Measurements from ENCODE around the gene USP20. TPM values are rescaled to one million over a fixed set of nuclear protein-coding genes. Genes with fewer than 3 reads are reported as not detected.

The USP20 gene
- total RNA-seq, 4 donors from 2014 or later: 11.5 to 18.5 (median 15.5) TPM

GRCh38 chr9:129900263-129901027 lies 65.2 kb downstream of the USP20 start:
- no peak for DNase-seq (ENCODE audit: low spot score)
- no peak for TF ChIP-seq CTCF (IDR thresholded peaks at IDR 0.05)
- no peak for ATAC-seq (ENCODE audit: low FRiP score)

GRCh38 chr9:129901993-129902739 lies 66.9 kb downstream of the USP20 start:
- DNase-seq (ENCODE audit: low spot score): no peak
- TF ChIP-seq CTCF (IDR thresholded peaks at IDR 0.05): no peak
- ATAC-seq (ENCODE audit: low FRiP score): no peak

GRCh38 chr9:129902740-129903134 lies 67.5 kb downstream of the USP20 start:
- no peak for TF ChIP-seq CTCF (IDR thresholded peaks at IDR 0.05)
- ATAC-seq (ENCODE audit: low FRiP score): no peak

GRCh38 chr9:129904734-129905133 lies 69.5 kb downstream of the USP20 start:
- ATAC-seq (ENCODE audit: low FRiP score) (no peak), DNase-seq (ENCODE audit: low spot score) (no peak)
- TF ChIP-seq CTCF (IDR thresholded peaks at IDR 0.05): no peak

More at GRCh38 chr9:129902740-129903134, 67.5 kb downstream of the USP20 start:
- DNase-seq (ENCODE audit: low spot score): no peak

- DNase-seq (ENCODE audit: low spot score) (no peak), ATAC-seq (ENCODE audit: low FRiP score) (no peak)
- TF ChIP-seq CTCF (IDR thresholded peaks at IDR 0.05): no peak
Measured at GRCh38 chr9:129906298-129906697, 71.0 kb downstream of the USP20 start.

GRCh38 chr9:129907201-129907600 lies 71.9 kb downstream of the USP20 start:
- ATAC-seq (ENCODE audit: low FRiP score): no peak
- DNase-seq (ENCODE audit: low spot score): no peak
- no peak for TF ChIP-seq CTCF (IDR thresholded peaks at IDR 0.05)

Data from omental fat pad (tissue), 4 donors.